ENCODE results near the gene ADPRS. TPM values are rescaled to one million over a fixed set of nuclear protein-coding genes. Genes with fewer than 3 reads are reported as not detected.

The ADPRS gene
- total RNA-seq, 4 donors from 2014 or later: 40.5 to 68.5 (median 51.9) TPM

DNA sequence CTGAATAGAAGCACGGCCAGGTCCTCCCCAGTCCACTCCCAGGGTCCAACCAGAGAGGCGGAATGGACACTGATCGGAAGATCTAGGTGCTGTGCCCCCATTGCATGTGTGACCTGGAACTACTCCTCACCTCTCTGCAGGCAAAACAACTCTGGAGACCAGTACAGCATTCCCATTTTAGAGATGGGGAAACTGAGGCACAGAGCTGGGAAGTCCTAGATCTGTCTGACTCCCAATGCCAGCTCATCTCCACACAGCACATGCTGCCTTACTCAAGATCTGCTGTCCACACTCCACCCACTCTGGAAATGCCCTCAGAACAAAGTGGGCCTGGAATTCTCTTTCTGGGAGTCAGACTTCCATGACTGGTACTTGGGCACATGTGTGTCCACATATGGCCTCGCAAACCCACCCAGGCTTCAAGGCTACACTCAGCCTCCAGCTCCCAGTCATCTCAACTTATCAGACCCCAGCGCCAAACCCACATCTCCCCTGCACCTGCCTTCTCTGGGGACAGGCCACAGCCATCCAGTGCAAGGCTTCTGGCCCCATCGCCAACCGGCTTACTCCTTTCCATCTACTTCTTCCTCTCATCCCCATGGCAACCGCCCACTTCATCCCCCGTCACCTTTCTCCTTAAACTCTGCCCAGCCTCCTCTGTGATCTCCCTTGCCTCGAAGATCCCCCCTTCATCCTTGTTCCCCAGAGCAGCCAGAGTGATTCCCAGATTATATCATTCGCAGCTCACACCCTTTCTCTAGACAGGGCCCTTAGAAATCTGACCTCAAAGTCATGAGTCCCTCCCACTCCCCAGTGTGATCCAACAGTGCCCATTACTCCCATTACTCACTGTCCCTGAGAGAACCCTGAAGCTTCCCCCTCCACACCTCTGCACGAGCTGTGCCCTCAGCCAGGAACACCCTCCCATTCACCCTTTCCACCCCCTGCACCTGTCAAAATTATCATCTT, 33.7 kb downstream of the ADPRS start:
- Histone ChIP-seq H3K4me1 (peaks cover 18% of the 10 kb centered on the region), H3K9me3 (no peaks in the 10 kb centered on the region), H3K36me3 (no peaks in the 10 kb centered on the region), H3K27me3 (no peaks in the 10 kb centered on the region), H3K27ac (no peak overlapping the region), H3K4me3 (no peak overlapping the region)
- TF ChIP-seq CTCF (IDR thresholded peaks at IDR 0.05) (no peak), EP300 (IDR thresholded peaks at IDR 0.05) (no peak), POLR2AphosphoS5 (IDR thresholded peaks at IDR 0.05) (no peak), POLR2A (IDR thresholded peaks at IDR 0.05) (no peak)
- no peak for DNase-seq (ENCODE audit: low spot score in 2 of 2)
- WGBS: 84% methylated on average over 12 of the region's 12 CpGs

DNA sequence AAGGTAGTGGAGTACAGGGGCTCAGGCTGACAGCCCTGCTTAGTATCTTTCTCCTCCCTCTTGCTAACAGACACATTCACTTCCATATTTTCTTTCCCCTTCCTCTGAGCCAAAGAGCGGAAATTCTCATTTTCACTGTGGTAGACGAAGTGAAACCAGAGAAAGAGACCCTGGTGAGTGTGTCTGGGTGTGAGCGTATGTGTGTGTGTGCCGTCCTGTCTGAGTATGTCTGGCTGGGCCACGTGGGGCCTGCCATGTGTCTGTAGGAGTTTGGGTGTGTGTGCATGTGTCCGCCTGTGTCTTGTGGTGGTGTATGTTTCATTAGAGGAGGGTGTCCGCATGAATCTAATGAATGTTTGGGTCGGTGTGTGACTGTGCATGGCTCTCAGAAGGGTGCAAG, 34.7 kb downstream of the ADPRS start:
- Histone ChIP-seq H3K27ac (no peak overlapping the region), H3K4me1 (peaks cover 18% of the 10 kb centered on the region), H3K9me3 (no peaks in the 10 kb centered on the region), H3K27me3 (no peaks in the 10 kb centered on the region), H3K4me3 (no peak overlapping the region), H3K36me3 (no peaks in the 10 kb centered on the region)
- 71% methylated on average over 8 of the region's 8 CpGs for WGBS
- no peak for DNase-seq (ENCODE audit: low spot score in 2 of 2)
- TF ChIP-seq POLR2A (IDR thresholded peaks at IDR 0.05) (no peak), EP300 (IDR thresholded peaks at IDR 0.05) (no peak), CTCF (IDR thresholded peaks at IDR 0.05) (no peak), POLR2AphosphoS5 (IDR thresholded peaks at IDR 0.05) (no peak)

- 55% methylated on average over 13 of the region's 42 CpGs for WGBS
- Histone ChIP-seq H3K36me3 (no peaks in the 10 kb centered on the region), H3K27ac (peak overlapping the region; percentile 34), H3K4me1 (peaks cover 18% of the 10 kb centered on the region), H3K4me3 (peak overlapping the region; percentile 56), H3K9me3 (no peaks in the 10 kb centered on the region), H3K27me3 (no peaks in the 10 kb centered on the region)
- TF ChIP-seq POLR2AphosphoS5 (IDR thresholded peaks at IDR 0.05): no peak
- TF ChIP-seq CTCF (IDR thresholded peaks at IDR 0.05): no peak
- TF ChIP-seq EP300 (IDR thresholded peaks at IDR 0.05): no peak
- TF ChIP-seq POLR2A (IDR thresholded peaks at IDR 0.05): no peak
- no peak for DNase-seq (ENCODE audit: low spot score in 2 of 2)
Observed at GRCh38 chr1:36124404-36125128, 35.9 kb downstream of the ADPRS start.

GRCh38 chr1:36125129-36125991, 36.7 kb downstream of the ADPRS start, which contains the start of gene COL8A2:
Gene COL8A2 (minus strand): TSS chr1:36125222. CDS start chr1:36100242, 24,980 bp downstream.
- WGBS: 35% methylated on average over 15 of the region's 77 CpGs
- H3K27me3 ChIP-seq: no peaks in the 10 kb centered on the region
- TF ChIP-seq POLR2AphosphoS5 (IDR thresholded peaks at IDR 0.05) (no peak), POLR2A (IDR thresholded peaks at IDR 0.05) (no peak), CTCF (IDR thresholded peaks at IDR 0.05) (no peak), EP300 (IDR thresholded peaks at IDR 0.05) (no peak)
- no peak for DNase-seq (ENCODE audit: low spot score in 2 of 2)
- no peaks in the 10 kb centered on the region for H3K9me3 ChIP-seq
- H3K4me3 ChIP-seq: peak within 1 kb of the TSS; percentile 56
- H3K36me3 ChIP-seq: no peaks in the 10 kb centered on the region
- H3K27ac ChIP-seq: peak within 1 kb of the TSS; percentile 40
- peaks cover 18% of the 10 kb centered on the region for H3K4me1 ChIP-seq

All from suprapubic skin (tissue), 4 donors.